ENCODE results near the gene DOCK4. TPM values are rescaled to one million over a fixed set of nuclear protein-coding genes. Genes with fewer than 3 reads are reported as not detected.

Gene DOCK4
- total RNA-seq, 1 donor = 31.8 TPM

DNA sequence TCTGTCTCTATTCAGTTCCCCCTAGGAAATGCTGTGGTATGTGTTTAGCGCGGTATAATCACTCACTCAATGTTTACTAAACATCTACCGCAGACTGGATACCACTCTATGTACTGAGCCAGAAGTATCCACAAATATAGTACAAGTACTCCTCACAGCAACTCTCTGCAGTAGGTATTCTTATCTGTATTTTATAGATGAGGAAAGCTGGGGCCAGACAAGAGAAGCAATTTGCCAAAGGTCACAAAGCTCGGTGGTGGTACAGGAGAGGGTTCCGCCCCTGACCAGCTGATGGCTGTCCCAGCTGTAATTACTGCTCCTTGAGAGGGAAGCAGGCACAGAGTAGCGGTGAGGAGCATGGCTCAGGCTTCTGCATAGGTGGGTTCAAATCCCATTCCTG lies 184.1 kb downstream of the DOCK4 start:
- no peaks in the 10 kb centered on the region for H3K27me3 ChIP-seq (ENCODE audit: insufficient read depth, low read length)
- DNase-seq (ENCODE audit: insufficient read length, low spot score, missing footprints) = no peak
- no peak overlapping the region for H3K4me2 ChIP-seq (ENCODE audit: insufficient read depth, low read length)
- no peaks in the 10 kb centered on the region for H3K9me3 ChIP-seq (ENCODE audit: low read depth, low read length)
- H3K79me2 ChIP-seq (ENCODE audit: insufficient read depth, low read length) = peaks cover 10% of the 10 kb centered on the region
- no peak overlapping the region for H3K4me3 ChIP-seq (ENCODE audit: insufficient read depth, low read length)
- H2AFZ ChIP-seq (ENCODE audit: low read length) = no peak overlapping the region
- H4K20me1 ChIP-seq (ENCODE audit: insufficient read depth, low read length) = peaks cover 7% of the 10 kb centered on the region
- H3K27ac ChIP-seq (ENCODE audit: low read depth, low read length) = no peak overlapping the region
- TF ChIP-seq, protein P1, sequence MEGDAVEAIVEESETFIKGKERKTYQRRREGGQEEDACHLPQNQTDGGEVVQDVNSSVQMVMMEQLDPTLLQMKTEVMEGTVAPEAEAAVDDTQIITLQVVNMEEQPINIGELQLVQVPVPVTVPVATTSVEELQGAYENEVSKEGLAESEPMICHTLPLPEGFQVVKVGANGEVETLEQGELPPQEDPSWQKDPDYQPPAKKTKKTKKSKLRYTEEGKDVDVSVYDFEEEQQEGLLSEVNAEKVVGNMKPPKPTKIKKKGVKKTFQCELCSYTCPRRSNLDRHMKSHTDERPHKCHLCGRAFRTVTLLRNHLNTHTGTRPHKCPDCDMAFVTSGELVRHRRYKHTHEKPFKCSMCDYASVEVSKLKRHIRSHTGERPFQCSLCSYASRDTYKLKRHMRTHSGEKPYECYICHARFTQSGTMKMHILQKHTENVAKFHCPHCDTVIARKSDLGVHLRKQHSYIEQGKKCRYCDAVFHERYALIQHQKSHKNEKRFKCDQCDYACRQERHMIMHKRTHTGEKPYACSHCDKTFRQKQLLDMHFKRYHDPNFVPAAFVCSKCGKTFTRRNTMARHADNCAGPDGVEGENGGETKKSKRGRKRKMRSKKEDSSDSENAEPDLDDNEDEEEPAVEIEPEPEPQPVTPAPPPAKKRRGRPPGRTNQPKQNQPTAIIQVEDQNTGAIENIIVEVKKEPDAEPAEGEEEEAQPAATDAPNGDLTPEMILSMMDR (IDR thresholded peaks at IDR 0.05; ENCODE audit: extremely low read depth, low read depth, low read length) = no peak
- no peaks in the 10 kb centered on the region for H3K4me1 ChIP-seq (ENCODE audit: insufficient read depth, low read length)
- no peaks in the 10 kb centered on the region for H3K36me3 ChIP-seq (ENCODE audit: insufficient read depth, low read length)

- Histone ChIP-seq H2AFZ (ENCODE audit: low read length) (no peak overlapping the region), H3K4me1 (ENCODE audit: insufficient read depth, low read length) (no peaks in the 10 kb centered on the region), H3K36me3 (ENCODE audit: insufficient read depth, low read length) (no peaks in the 10 kb centered on the region), H3K79me2 (ENCODE audit: insufficient read depth, low read length) (peaks cover 10% of the 10 kb centered on the region), H3K27ac (ENCODE audit: low read depth, low read length) (no peak overlapping the region), H4K20me1 (ENCODE audit: insufficient read depth, low read length) (peaks cover 7% of the 10 kb centered on the region), H3K4me2 (ENCODE audit: insufficient read depth, low read length) (no peak overlapping the region), H3K4me3 (ENCODE audit: insufficient read depth, low read length) (no peak overlapping the region), H3K9me3 (ENCODE audit: low read depth, low read length) (no peaks in the 10 kb centered on the region), H3K27me3 (ENCODE audit: insufficient read depth, low read length) (no peaks in the 10 kb centered on the region)
- TF ChIP-seq, protein P1 (IDR thresholded peaks at IDR 0.05; ENCODE audit: extremely low read depth, low read depth, low read length) = no peak
- DNase-seq (ENCODE audit: insufficient read length, low spot score, missing footprints) = peak; percentile 32
Measured at GRCh38 chr7:112021379-112022044, 184.7 kb downstream of the DOCK4 start.

GRCh38 chr7:112020800-112021199 lies 185.4 kb downstream of the DOCK4 start:
- TF ChIP-seq, protein P1 (IDR thresholded peaks at IDR 0.05; ENCODE audit: extremely low read depth, low read depth, low read length) = no peak
- H3K79me2 ChIP-seq (ENCODE audit: insufficient read depth, low read length) = peaks cover 5% of the 10 kb centered on the region
- no peaks in the 10 kb centered on the region for H3K36me3 ChIP-seq (ENCODE audit: insufficient read depth, low read length)
- no peak overlapping the region for H2AFZ ChIP-seq (ENCODE audit: low read length)
- H3K4me2 ChIP-seq (ENCODE audit: insufficient read depth, low read length) = no peak overlapping the region
- no peak for DNase-seq (ENCODE audit: insufficient read length, low spot score, missing footprints)
- H4K20me1 ChIP-seq (ENCODE audit: insufficient read depth, low read length) = peaks cover 5% of the 10 kb centered on the region
- no peaks in the 10 kb centered on the region for H3K27me3 ChIP-seq (ENCODE audit: insufficient read depth, low read length)
- no peaks in the 10 kb centered on the region for H3K4me1 ChIP-seq (ENCODE audit: insufficient read depth, low read length)
- H3K9me3 ChIP-seq (ENCODE audit: low read depth, low read length) = no peaks in the 10 kb centered on the region
- no peak overlapping the region for H3K27ac ChIP-seq (ENCODE audit: low read depth, low read length)
- H3K4me3 ChIP-seq (ENCODE audit: insufficient read depth, low read length) = no peak overlapping the region

DNA sequence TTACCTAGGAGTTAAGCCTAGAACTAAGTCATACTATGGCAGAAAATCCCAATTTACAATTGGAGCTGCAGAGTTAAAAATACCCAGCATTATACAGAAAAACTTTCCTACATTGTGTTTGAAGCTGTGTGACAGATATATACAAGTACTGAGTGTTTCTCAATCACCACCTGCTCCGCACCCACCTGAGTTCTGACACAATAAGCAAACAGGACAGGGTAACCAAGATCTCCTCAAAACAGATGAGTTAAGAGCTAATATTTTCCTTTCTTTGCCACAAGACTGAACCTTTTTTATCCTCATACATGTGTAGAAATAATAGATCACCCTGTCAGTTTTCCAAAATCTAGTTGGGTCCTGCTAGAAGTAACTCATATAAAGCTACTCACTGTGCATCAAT lies 186.3 kb downstream of the DOCK4 start:
- Histone ChIP-seq H3K4me3 (ENCODE audit: insufficient read depth, low read length) (no peak overlapping the region), H3K4me2 (ENCODE audit: insufficient read depth, low read length) (no peak overlapping the region), H3K4me1 (ENCODE audit: insufficient read depth, low read length) (no peaks in the 10 kb centered on the region), H4K20me1 (ENCODE audit: insufficient read depth, low read length) (peaks cover 3% of the 10 kb centered on the region), H3K9me3 (ENCODE audit: low read depth, low read length) (no peaks in the 10 kb centered on the region), H3K36me3 (ENCODE audit: insufficient read depth, low read length) (no peaks in the 10 kb centered on the region), H2AFZ (ENCODE audit: low read length) (no peak overlapping the region), H3K27ac (ENCODE audit: low read depth, low read length) (no peak overlapping the region), H3K27me3 (ENCODE audit: insufficient read depth, low read length) (no peaks in the 10 kb centered on the region), H3K79me2 (ENCODE audit: insufficient read depth, low read length) (peaks cover 7% of the 10 kb centered on the region)
- TF ChIP-seq, protein P1 (IDR thresholded peaks at IDR 0.05; ENCODE audit: extremely low read depth, low read depth, low read length) = no peak
- no peak for DNase-seq (ENCODE audit: insufficient read length, low spot score, missing footprints)
